NCI-H446 (cell line): ENCODE data around the gene MRPL45.

Experiments
- DNase-seq, 2 experiments: peaks; one replicate each; lab custom pipeline; 2025; lab: John Stamatoyannopoulos, UW

The MRPL45 gene

DNA sequence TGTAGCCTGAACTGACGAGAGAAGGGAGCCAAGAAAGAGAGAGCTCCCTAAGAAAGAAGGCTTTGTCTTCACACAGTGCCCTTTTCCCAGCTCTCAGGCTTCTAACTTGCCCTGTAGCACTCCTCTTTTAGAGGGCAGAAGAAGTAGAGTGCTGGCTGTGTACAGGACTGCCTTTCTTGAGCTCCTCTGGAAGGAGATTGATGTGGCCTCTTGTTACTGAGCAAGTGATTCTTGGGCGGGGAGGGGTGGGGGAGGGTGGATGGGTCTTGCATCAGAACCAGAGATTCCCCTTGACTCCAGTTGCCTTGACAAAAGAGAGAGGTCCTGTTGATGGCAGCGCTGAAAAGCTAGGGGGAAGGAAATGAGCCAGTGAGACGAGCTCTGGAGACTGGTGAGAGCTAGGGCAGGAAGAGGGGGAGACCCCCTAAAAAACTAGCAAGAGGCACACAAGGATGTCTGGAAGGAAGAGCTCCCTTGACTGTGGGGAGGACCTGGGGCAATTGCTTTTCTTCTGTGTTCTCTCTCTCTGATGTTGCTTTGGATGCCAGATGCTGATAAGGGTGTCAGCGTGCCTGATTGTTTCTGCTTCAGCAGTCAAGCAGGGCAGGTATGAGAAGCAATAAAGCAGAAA, 28.4 kb downstream of the MRPL45 start:
- DNase-seq: no peak

DNA sequence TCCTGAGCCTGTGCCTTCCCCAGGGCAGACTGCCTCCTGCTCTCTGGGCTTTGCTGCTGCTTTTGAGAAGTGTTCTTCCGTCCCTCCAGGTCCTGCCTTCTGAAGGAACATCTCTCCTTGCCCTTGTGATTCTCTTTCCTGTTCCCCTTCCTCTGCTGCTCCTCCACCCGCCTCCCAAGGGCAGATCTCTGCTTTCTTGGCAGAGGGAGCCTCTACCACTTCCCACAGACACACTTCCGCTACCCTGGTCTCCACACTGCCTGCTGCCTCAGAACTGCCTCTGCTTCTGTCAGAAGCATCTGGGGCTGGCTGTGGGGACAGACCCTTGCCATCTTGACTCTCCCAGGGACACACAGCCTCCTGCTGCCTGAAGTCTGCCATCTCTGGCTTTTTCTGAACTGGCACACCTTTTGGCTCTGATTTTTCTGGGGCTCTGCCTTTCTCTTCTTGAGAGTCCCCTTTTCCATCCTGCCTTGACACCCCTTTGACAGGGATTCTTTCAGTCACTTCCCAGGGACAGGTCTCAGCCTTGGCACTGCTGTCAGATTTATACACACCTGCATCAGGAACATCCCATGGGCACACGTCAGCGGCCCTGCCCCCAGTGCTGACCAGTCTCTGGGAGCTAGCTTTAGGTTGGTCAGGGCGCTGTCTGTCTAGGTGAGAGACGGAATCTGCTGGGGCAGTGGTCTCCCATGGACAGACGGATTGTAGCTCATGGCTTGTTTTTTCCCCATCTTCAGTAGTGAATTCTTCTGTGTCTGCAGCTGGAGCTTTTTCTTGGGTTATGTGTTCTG, 30.2 kb downstream of the MRPL45 start:
- DNase-seq: no peak

DNA sequence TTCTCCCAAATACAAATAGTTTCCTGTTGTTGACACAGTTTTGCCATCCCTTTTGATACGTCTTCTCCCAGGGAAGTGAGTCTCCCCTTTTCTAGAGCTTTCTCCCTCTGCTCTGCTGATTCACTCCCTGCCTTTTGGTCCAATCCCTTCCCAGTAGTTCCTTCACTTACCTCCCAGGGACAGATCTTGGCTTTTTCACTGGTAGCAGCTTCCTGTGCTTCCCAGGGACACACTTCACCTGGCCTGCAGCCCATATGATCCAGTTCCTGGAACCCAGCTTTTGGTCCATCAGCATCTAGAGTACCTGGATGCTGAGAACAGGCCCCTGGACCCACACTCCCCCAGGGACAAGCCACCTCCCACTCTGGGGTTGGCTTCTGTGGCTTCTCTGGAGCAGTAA, 31.0 kb downstream of the MRPL45 start:
- no peak for DNase-seq

DNA sequence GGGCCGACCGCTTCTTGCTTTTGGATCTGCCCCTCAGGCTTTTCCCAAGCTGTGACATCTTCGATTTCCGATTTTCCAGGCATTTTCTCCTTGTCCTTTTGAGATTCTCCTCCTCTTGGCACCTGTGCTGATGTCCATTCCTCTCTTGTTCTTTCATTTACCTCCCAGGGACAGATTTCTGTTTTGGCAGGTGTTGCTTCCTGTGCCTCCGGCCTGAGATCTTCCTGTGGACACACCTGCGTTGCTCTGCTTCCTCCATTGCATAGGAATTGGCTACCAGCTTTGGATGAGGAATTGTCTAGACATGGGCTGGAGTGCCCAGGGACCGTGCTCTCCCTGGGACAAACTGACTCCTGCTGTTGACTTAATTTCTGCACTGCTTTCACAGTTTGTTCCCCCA, 31.7 kb downstream of the MRPL45 start:
- DNase-seq: no peak

DNA sequence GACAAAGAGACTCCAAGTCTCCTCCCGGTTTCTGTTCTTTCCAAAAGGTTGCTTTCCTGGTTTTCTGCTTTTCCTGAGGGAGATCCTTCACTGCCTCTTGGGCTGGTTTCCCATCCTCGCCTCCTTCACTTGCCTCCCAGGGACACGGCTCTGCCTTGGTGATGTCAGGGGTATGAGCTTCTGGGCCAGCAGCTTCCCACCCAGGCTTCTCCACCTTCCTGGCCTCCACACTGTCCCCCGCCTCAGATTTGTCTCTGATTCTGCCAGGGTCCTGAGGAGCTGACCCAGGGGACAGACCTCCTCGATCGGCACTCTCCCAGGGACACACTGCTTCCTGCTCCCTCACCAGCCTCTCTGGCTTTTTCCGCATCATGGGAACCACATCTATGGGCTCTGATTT, 32.3 kb downstream of the MRPL45 start:
- no peak for DNase-seq

DNA sequence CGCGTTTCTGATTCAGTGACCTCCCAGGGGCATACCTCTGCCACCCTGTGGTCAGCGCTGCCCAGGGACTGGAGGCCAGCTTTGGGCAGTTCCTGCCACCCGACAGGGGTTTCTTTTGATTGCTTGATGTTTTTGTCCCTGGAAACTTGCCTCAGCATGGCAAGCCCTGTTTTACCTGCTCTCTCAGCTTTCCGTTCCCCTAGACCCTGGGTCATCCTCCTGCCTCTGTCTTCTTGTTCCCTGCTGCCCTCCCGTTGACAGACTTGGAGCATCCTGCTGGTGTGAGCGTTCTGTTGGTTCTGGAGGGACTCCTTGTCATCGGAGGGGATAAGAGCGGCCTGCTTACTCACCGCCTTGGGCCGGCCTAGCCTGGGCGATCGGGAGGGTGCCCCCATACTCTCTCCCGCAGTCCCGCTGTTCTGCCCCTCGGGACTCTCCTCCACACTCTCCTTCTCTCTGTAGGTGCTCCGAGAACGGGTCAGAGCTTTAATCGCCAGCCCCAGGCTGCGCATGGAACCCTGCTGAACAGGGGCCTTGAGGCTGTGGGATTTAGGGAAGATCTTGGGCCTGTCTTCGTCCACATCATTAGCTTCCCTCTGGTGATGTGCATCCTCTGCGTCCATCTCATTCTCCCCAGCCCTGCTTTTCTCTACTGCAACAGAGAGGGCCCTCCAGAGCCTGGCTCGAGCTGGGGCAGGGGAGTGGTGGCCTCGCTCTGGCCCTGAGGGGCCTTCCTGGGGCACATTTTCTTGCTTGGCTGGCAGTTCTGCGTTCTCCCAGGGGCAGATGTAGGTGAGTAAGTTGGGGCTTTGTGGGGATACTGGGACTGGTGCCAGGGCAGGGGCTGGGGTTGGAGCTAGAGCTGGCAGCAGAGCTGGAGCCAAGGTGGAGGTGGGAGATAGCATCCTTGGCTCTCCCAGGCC, 33.1 kb downstream of the MRPL45 start:
- DNase-seq: no peak

DNA sequence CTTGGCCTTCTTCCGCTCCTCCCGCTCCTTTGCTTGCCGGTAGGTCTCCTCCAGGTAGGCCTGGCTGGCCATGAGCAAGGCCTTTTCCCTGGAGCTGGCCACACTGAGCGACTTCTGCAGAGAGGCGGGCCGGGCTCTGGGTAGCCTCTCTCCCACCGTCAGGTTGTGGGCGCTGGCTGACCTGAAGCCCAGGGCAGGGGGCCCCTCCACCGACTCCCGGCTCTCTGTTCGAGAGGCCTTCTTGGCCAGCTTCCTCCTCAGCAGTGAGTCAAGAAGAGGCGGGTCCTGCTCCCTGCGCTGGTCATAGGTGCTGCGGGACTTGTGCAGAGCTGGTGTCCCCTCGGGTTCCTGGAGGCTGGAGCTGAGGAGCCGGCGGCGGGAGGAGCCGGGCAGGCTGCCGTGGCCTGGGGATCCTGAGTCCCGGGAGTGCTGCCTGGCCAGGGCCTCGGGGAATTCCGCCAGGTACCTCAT, 34.0 kb downstream of the MRPL45 start:
- no peak for DNase-seq

DNA sequence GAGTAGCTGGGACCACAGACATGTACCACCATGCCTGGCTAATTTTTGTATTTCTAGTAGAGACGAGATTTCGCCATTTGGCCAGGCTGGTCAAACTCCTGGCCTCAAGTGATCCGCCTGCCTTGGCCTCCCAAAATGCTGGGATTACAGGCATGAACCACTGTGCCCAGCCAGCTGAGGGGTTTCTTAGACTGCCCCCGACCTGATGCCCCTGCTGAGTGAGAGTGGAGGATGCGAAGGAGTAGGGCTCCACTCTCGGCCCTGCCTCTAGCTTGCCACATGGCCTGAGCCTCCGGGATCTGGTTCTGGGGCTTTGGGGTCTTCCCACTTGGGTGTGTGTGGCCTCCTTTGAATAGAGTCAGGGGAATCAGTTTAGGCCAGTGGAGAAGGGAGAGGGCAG, 35.8 kb downstream of the MRPL45 start:
- DNase-seq: no peak

DNA sequence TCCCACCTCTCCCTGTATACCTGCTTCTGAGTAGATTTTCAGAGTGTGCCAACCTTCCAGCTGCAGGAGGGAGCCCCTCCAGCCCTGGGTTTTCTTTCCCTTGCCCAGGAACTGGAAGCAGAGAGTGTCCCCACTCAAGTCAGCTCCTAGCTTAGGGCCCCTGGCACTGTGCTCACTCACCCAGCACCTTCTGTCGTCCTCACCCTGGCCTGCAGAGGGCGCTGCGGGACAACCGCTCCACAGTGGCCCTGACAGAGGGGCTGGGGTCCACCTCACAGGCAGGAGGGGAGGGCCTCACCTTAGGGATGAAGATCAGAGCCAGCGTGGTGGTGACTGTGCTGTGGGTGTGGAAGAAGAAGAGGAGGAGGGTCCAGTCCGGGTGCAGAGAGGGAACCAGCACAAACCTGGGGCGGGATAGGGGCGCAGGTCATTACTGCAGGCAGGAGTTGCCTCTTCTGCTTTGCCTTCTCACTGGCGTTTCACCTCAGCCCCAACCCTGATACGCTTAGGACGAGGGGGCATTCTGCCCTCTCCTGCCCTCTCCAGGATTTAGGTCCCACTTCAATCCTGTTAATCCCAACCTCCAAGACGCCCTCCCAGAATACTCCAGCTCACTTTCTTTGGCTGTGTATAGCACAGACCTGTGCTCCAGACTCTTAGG, 36.8 kb downstream of the MRPL45 start:
- DNase-seq: peak in 1 of 2 experiments; percentile 22

DNA sequence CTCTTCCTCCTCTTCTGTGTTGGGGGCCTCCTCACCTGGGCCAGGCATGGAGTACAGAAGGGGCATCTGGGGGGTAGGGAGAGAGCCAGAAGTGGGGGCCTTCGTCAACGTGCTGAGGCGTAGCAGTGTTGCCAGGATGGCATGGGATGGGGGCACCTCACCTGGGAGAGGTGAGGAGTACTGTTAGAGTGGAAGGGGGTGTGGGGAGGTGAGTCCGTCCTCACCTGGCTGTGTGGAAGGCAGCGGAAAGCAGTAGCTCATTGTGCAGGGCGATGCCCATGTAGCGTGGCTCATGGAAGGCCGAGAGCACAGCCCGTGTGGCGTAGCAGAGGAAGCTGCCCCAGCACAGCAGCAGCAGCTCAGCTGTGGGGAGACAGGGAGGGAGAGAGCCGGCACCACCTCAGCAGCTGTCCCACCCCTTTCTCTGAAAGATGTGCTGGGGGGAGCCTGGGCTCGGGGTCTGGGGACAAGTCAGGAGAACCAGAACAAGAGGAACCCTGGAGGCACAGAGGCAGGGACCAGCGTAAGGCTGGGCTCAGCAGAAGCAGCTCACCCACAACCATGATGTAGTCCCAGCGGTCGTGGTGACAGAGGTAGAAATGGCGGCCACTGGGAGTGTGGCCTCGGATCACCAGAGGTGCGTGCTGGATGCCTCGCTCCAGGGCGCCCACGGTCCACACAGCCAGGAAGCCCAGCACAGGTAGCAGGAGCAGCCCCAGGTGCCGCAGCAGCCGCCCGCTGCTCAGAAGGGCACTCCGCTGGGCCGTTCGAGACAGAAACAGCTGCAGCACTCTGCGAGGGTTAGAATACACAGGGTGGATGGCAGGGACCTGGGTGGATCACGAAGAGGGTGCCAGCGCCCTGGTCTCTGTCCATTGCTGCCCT, 37.8 kb downstream of the MRPL45 start:
- no peak for DNase-seq

DNA sequence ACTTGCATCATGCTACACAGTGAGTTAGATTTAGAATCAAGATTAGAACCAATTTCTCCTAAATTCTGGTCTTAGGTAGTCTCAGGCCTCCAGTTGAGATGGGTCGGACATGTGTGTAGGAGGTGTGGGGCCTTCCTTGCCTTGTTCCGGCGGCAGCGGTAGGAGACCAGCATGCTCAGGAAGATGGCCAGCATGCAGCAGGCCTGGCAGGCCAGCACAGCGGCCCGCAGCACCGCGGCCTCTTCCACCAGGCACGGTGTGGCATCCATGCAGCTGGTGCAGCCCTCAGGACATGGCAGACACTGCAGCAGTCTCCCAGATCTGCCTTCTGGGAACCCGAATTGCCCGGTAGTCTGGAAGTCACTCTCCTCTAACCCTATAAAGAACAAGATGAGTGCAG, 39.9 kb downstream of the MRPL45 start:
- no peak for DNase-seq

DNA sequence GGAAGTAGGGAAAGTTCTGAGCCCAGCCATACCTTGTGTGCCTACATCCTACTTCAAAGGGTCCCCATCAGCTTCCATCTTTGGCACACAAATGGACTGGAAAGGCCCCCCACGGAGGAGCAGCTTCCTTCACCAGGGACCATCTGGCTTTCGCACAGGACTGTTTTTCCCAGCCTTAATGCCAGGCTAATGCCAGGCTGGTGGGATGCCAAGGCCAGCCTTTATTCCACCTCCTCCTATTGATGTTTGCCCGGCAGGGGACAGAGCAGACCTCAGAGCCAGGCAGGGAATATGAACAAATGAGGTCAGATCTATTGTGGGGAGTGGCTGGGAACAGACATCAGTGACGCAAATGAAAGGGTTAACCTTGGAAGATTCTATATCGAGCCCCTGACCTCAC, 41.1 kb downstream of the MRPL45 start:
- DNase-seq: peak; percentile 12 to 58

DNA sequence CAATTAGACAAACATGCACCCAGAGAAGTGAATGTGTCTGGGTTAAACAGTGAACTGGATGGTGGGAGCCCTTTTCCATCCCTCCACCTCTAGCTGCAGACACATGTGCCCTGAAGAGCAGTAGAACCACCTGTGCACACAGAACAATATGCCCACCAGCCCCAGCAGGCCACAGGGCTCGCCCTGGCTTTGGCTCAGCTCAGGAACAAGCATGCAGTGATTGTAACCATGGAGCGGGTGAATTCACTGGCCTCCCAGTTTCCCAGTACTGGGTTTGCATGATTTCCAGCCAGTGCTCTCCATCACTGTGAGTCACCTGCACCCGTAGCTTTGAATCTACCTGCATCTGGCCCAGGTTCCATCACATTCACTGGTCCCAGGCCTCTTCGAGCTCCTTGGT, 41.6 kb downstream of the MRPL45 start:
- DNase-seq: no peak

DNA sequence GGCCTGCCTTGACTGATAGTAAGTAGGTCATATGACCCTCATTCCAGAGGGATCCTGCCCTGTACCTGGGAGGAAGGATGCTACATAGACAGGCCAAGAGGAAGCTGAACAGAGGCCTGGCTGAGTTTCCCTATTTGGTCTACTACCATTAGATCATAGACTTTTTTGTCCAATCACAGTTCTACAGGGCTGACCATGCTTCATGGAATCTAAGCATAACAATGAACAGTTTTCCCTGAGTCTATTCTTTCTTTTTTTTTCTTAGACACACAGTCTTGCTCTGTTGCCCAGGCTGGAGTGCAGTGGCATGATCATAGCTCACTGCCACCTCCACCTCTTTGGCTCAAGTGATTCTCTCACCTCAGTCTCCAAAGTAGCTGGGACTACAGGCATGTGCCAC, 42.9 kb downstream of the MRPL45 start:
- DNase-seq: no peak

DNA sequence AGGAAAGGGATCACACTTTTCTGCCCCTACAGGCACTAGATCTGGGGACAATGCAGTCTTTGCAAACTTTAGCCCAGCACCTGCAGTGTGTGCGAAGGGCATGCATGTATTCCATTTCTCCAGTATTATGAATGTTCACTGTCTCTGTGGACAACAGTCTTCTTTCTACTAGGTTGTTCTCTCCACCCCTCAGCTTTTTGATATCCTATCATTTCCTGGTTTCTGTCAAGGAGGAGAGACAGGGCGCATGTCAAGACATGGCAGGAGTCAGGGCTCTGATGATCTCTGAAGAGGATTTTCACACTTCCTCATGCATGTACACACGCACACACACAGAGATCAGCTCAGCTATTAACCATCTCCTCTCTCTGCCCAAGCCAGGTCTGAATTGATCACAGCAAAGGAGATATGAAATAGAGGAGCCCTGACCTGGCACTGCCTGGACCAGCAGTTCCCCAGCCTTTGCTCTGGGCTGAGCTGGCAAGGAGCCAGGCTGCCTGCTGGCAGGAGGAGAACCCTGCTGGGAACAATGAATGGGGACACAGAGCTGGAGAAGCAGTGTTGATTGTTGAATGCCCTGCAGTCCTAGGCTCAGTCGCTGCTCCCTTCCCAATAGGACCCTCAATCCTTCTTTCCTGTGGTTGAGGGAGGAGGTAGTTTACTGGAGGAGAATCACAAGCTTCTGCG, 44.2 kb downstream of the MRPL45 start:
- no peak for DNase-seq

DNA sequence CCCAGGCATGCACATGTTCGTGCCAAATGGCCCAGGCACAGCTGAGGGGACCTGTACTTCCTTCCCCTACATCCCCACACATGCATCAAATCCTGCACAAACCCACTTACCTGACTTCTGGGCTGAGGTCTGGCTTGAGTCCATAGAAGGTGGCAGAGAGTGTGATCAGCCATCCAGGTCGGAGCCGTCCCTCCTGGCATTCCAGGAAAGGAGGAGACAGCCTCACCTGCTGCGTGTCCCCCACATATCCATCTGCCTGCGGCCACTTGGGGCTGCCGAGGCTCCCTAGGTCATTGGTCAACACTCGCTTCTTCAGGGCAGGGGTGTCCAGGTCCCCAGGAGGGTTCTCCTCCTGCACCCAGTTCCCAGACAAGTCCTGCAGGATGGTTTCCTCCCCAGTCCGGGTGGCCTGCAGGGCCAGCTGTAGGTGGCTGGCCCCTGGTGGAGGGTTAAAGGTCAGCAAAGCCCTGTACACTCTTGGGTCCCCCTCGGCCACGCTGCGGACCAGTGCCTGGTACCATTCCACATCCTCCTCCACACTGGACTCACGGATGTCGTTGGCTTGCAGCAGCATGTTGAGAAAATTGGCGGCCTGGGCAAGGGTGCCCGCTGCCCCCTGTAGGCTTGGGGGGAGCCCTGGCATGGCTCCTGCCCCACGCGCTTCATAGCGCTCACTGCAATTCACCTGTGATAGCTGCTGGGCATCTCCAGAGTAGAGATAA, 46.1 kb downstream of the MRPL45 start:
- no peak for DNase-seq

DNA sequence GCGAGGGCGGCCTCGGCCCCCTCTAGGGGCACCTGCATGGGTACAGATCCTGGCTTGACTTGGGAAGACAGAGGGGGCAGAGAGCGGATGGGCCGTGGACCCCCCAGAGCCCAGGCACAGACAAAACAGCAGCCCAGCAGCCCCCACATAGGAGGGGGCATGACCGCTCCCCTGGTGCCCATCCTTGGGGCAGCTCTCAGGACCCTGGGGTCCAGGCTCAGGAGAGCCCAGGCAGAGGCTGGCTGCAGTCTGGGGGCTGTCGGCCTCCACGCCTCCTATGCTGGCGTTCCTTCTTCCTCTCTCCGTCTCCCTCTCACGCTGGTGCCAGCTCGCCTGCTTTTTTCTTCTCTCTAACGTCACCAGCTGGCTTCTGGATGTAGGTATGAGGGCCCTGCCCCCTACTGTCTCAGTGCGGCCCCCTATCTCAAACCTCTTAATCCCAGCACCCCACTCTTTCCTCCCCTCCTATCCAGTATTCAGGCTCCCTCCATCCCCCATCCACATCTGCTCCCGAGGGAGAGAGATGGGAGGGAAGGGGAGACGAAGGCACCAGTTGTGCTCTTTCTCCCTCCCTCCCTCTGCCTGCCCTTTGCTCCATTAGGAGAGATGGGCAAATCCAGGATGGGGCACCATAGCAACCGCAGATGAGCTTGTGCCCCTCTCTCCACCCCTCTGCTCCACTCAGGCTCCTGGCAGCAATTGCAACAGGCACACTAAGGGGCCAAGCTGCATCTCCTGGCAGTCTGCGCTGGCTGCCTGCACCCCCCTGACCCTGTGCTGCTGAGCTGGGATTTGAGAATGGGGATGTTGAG, 46.8 kb downstream of the MRPL45 start, which contains the start of gene GPR179:
Gene GPR179, minus strand, starts transcription at position 349 of the 812 bp plus-strand sequence. Its CDS starts 167 bp downstream, at position 182.
- no peak for DNase-seq

DNA sequence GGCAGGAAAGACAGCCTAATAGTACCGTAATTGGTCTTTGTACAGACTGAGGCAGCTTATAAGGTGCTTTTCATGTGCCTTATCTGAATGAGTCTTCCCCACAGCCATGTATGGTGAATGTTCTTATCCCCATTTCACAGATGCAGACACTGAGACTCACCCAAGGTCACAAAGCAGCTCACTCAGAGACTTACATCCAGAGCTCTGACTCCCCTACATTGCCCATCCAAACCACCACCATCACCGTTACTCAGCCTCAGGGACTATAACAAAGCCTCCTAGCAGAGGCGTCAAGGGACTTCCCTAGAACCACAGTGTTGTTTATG, 47.4 kb downstream of the MRPL45 start:
- no peak for DNase-seq

DNA sequence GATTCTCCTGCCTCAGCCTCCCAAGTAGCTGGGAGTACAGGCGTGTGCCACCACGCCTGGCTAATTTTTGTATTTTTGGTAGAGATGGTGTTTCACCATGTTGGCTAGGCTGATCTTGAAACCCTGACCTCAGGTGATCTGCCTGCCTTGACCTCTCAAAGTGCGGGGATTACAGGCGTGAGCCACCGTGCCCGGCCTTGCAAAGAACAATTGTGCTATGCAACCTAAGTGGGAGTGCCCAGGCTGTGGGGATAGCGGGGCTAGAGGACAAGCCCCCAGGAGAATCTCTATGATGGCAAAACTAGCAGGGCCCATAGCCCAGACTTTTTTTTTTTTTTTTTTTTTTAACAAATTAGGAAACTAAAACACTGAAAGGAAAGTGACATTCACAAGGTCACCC, 48.8 kb downstream of the MRPL45 start:
- no peak for DNase-seq
